H1 (cell line): Measurements from ENCODE around the gene SEPTIN2. TPM values are rescaled to one million over a fixed set of nuclear protein-coding genes. Genes with fewer than 3 reads are reported as not detected.
A peak's percentile ranks its signal among the peaks of the same experiment; 100 is the strongest.

Experiments used
- CTCF ChIA-PET: fragments of 300-600 bp; sonication (Branson Sonifier 250); formaldehyde crosslinking; loops from one replicate; lab custom pipeline; 2021; ENCODE audit not compliant: partially characterized antibody; lab: Charles Lee
- POLR2A ChIA-PET: fragments of 300-600 bp; sonication (Branson Sonifier 250); formaldehyde crosslinking; loops from one replicate; lab custom pipeline; 2021; ENCODE audit warnings: inconsistent platforms; ENCODE audit not compliant: partially characterized antibody; lab: Charles Lee
- DNase-seq, 2 experiments: peaks; one replicate each; pipeline versions ENCODE4 v3.0.0 to v3.0.0-alpha.2; 2010 to 2022; ENCODE audit warnings: low spot score in 2 of 2, low read depth in 1 of 2, mixed read lengths in 1 of 2
- FAIRE-seq: peaks from 2 replicates; lab custom pipeline; 2011; peaks lifted over from hg19 to GRCh38; lab: Jason Lieb, UNC
- H2AFZ ChIP-seq: 2 replicates; pipeline ENCODE4 v1.8.1; 2012; ENCODE audit warnings: low read length, inconsistent platforms
- H2AK5ac ChIP-seq: 2 replicates; pipeline ENCODE4 v1.6.1; 2013; ENCODE audit warnings: low read depth, low read length
- H2BK120ac ChIP-seq: replicated peaks from 2 replicates; pipeline ENCODE3; 2013; ENCODE audit warnings: low read depth, low read length, inconsistent platforms
- H2BK12ac ChIP-seq: 2 replicates; pipeline ENCODE4 v1.6.1; 2013; ENCODE audit warnings: low read depth, low read length
- H2BK15ac ChIP-seq: 2 replicates; pipeline ENCODE4 v1.6.1; 2013; ENCODE audit warnings: low read length
- H2BK20ac ChIP-seq: 2 replicates; pipeline ENCODE4 v1.6.1; 2013; ENCODE audit warnings: low read length
- H2BK5ac ChIP-seq: 2 replicates; pipeline ENCODE4 v1.6.1; 2013; ENCODE audit warnings: low read depth, low read length
- H3K14ac ChIP-seq: 2 replicates; pipeline ENCODE4 v1.6.1; 2013; ENCODE audit warnings: inconsistent platforms; ENCODE audit not compliant: insufficient read length
- H3K18ac ChIP-seq: 2 replicates; pipeline ENCODE4 v1.6.1; 2013; ENCODE audit warnings: low read length; ENCODE audit errors: extremely low read depth
- H3K23ac ChIP-seq: 2 replicates; pipeline ENCODE4 v1.6.1; 2013; ENCODE audit warnings: inconsistent platforms; ENCODE audit not compliant: insufficient read length
- H3K23me2 ChIP-seq: 2 replicates; pipeline ENCODE4 v1.6.1; 2013; ENCODE audit warnings: low read depth, low read length
- H3K27ac ChIP-seq: 2 replicates; pipeline ENCODE4 v1.6.1; 2011; ENCODE audit warnings: low read depth, low read length, inconsistent platforms
- H3K27me3 ChIP-seq, 4 experiments: replicated peaks in 1 of 4; 1 replicate in 1 of 4; 2 replicates in 3 of 4; pipeline versions ENCODE4 v1.6.1 to v1.8.1; 2011 to 2013; ENCODE audit warnings: low read length in 3 of 4, mild to moderate bottlenecking in 3 of 4, inconsistent platforms in 2 of 4, mixed read lengths in 2 of 4, moderate library complexity in 1 of 4; ENCODE audit not compliant: control insufficient read depth in 3 of 4, insufficient read depth in 3 of 4; ENCODE audit errors: extremely low read depth in 1 of 4
- H3K36me3 ChIP-seq, 4 experiments: 2 replicates each; pipeline versions ENCODE4 v1.6.1 to v1.8.1; 2011 to 2013; ENCODE audit warnings: mild to moderate bottlenecking in 4 of 4, low read length in 3 of 4, moderate library complexity in 2 of 4, control low read depth in 1 of 4, inconsistent platforms in 1 of 4; ENCODE audit not compliant: insufficient read depth in 4 of 4, control insufficient read depth in 2 of 4
- H3K4ac ChIP-seq: replicated peaks from 2 replicates; pipeline ENCODE3; 2013; ENCODE audit warnings: low read length, low read depth, mixed read lengths, inconsistent platforms; ENCODE audit not compliant: insufficient read length
- H3K4me1 ChIP-seq, 4 experiments: replicated peaks in 1 of 4; 1 replicate in 1 of 4; 2 replicates in 3 of 4; pipeline versions ENCODE4 v1.6.1 to v1.8.1; 2011 to 2013; ENCODE audit warnings: low read length in 3 of 4, inconsistent platforms in 2 of 4, mixed read lengths in 1 of 4; ENCODE audit not compliant: insufficient read depth in 4 of 4, control insufficient read depth in 3 of 4
- H3K4me2 ChIP-seq, 2 experiments: 2 replicates each; pipeline versions ENCODE4 v1.6.1 to v1.8.1; 2011 to 2013; ENCODE audit warnings: low read depth in 2 of 2, low read length in 2 of 2, control low read depth in 1 of 2, inconsistent platforms in 1 of 2, mild to moderate bottlenecking in 1 of 2; ENCODE audit not compliant: insufficient read depth in 1 of 2
- H3K4me3 ChIP-seq, 4 experiments: fragments of 200-600, 300-600 bp in 1 of 4; sonication (generic), shearing (Covaris generic), sonication (Bioruptor Twin) in 1 of 4; 2 replicates each; pipeline versions ENCODE4 v1.5.1 to v1.8.1; 2011 to 2016; ENCODE audit warnings: low read length in 4 of 4, low read depth in 3 of 4, control low read depth in 2 of 4, inconsistent platforms in 2 of 4, mild to moderate bottlenecking in 2 of 4, mixed read lengths in 1 of 4, moderate library complexity in 1 of 4; ENCODE audit not compliant: insufficient read depth in 2 of 4; ENCODE audit errors: extremely low read depth in 1 of 4
- H3K56ac ChIP-seq: replicated peaks from 2 replicates; pipeline ENCODE3; 2013; ENCODE audit warnings: low read depth, mild to moderate bottlenecking, mixed read lengths, low read length, inconsistent platforms; ENCODE audit not compliant: insufficient read length
- H3K79me1 ChIP-seq: 2 replicates; pipeline ENCODE4 v1.6.1; 2013; ENCODE audit warnings: low read depth, low read length, control low read depth
- H3K79me2 ChIP-seq, 2 experiments: 2 replicates each; pipeline versions ENCODE4 v1.6.1 to v1.8.1; 2012 to 2013; ENCODE audit warnings: low read length in 2 of 2, mild to moderate bottlenecking in 2 of 2, inconsistent platforms in 1 of 2; ENCODE audit not compliant: insufficient read depth in 2 of 2, control insufficient read depth in 1 of 2
- H3K9ac ChIP-seq, 4 experiments: replicated peaks in 1 of 4; 1 replicate in 1 of 4; 2 replicates in 3 of 4; pipeline versions ENCODE4 v1.6.1 to v1.8.1; 2011 to 2013; ENCODE audit warnings: low read depth in 3 of 4, low read length in 3 of 4, control low read depth in 2 of 4, mild to moderate bottlenecking in 2 of 4, moderate library complexity in 2 of 4, inconsistent platforms in 1 of 4; ENCODE audit errors: extremely low read depth in 1 of 4
- H3K9me3 ChIP-seq, 2 experiments: 2 replicates each; pipeline versions ENCODE4 v1.6.1 to v1.8.1; 2012 to 2013; ENCODE audit warnings: mild to moderate bottlenecking in 2 of 2, moderate library complexity in 2 of 2, control low read depth in 1 of 2, inconsistent platforms in 1 of 2, low read depth in 1 of 2, low read length in 1 of 2, mixed read lengths in 1 of 2; ENCODE audit not compliant: insufficient read depth in 2 of 2
- H4K20me1 ChIP-seq, 2 experiments: replicated peaks in 1 of 2; 2 replicates each; pipeline versions ENCODE3 to v1.8.1; 2011 to 2013; ENCODE audit warnings: inconsistent platforms in 2 of 2, low read length in 2 of 2, mild to moderate bottlenecking in 1 of 2; ENCODE audit not compliant: insufficient read depth in 2 of 2, control insufficient read depth in 1 of 2
- H4K5ac ChIP-seq: 2 replicates; pipeline ENCODE4 v1.6.1; 2013; ENCODE audit warnings: low read length, low read depth, mixed read lengths, inconsistent platforms; ENCODE audit not compliant: insufficient read length
- H4K8ac ChIP-seq: 2 replicates; pipeline ENCODE4 v1.8.0; 2013; ENCODE audit warnings: mild to moderate bottlenecking, moderate library complexity, low read length, inconsistent platforms; ENCODE audit not compliant: insufficient read depth; ENCODE audit errors: extremely low read depth
- H4K91ac ChIP-seq: replicated peaks from 2 replicates; pipeline ENCODE3; 2013; ENCODE audit warnings: low read length, mixed read lengths, inconsistent platforms; ENCODE audit not compliant: insufficient read length
- BACH1 ChIP-seq: IDR thresholded peaks from 2 replicates; pipeline ENCODE4 v1.6.1; 2012; ENCODE audit warnings: low read length, improper control_type of control experiment
- CTBP2 ChIP-seq: IDR thresholded peaks from 2 replicates; pipeline ENCODE4 v1.7.0; 2011; ENCODE audit warnings: borderline replicate concordance, mild to moderate bottlenecking, moderate library complexity, mixed read lengths, low read length; ENCODE audit not compliant: insufficient read depth, insufficient read length
- RNF2 ChIP-seq: fragments of 200-900, 300-1000 bp; sonication (generic); IDR thresholded peaks from 2 replicates; pipeline ENCODE4 v1.7.1; 2016; ENCODE audit warnings: borderline replicate concordance, low read depth, mild to moderate bottlenecking, antibody characterized with exemption, low read length; ENCODE audit not compliant: poor library complexity, severe bottlenecking; ENCODE audit errors: missing control alignments
- RXRA ChIP-seq: IDR thresholded peaks from 2 replicates; pipeline ENCODE4 v1.6.1; 2011; ENCODE audit warnings: low read depth, mild to moderate bottlenecking, low read length, moderate library complexity; ENCODE audit not compliant: insufficient read depth
- SRF ChIP-seq: IDR thresholded peaks from 2 replicates; pipeline ENCODE4 v1.6.1; 2011; ENCODE audit warnings: mild to moderate bottlenecking, low read depth, low read length, moderate library complexity
- TAF1 ChIP-seq: IDR thresholded peaks from 2 replicates; pipeline ENCODE4 v1.6.1; 2011; ENCODE audit warnings: mild to moderate bottlenecking, low read depth, low read length
- TBP ChIP-seq: IDR thresholded peaks from 2 replicates; pipeline ENCODE4 v1.6.1; 2011; ENCODE audit warnings: low read depth, low read length, improper control_type of control experiment
- TEAD4 ChIP-seq: IDR thresholded peaks from 2 replicates; pipeline ENCODE4 v1.6.1; 2012; ENCODE audit warnings: low read depth, low read length, inconsistent platforms, mixed read lengths
- USF2 ChIP-seq: IDR thresholded peaks from 2 replicates; pipeline ENCODE4 v1.6.1; 2011; ENCODE audit warnings: low read length, improper control_type of control experiment
- WGBS, 2 experiments: shearing (Covaris generic) in 1 of 2; methylation state at CpG; one replicate each; pipeline versions ENCODE4 v1.1.6 to v1.1.7; 2013 to 2015; ENCODE audit warnings: low lambda C conversion rate in 2 of 2, mixed read lengths in 2 of 2, inconsistent platforms in 1 of 2, low coverage in 1 of 2, missing lambda C conversion rate in 1 of 2; ENCODE audit not compliant: insufficient replicate concordance in 2 of 2, insufficient coverage in 1 of 2, insufficient read length in 1 of 2; ENCODE audit errors: extremely low coverage in 1 of 2, missing lambda C conversion rate in 1 of 2; 5-methylcytosine and 5-hydroxymethylcytosine counted together
- polyA plus RNA-seq, 7 experiments: library from polyadenylated mRNA; depleted of rRNA in 3 of 7; stranded (reverse) in 5 of 7; unstranded in 2 of 7; fragments of >200 nt in 5 of 7; fragments of 200-250 nt in 2 of 7; gene quantifications; 1 replicate in 5 of 7; 2 replicates in 1 of 7; 4 replicates in 1 of 7; pipeline versions ENCODE4 v1.2.1 to v1.2.3, GENCODE V29; 2011 to 2013; ENCODE audit warnings: missing spikeins in 2 of 7, mixed read lengths in 2 of 7
- total RNA-seq: library from RNA; stranded (reverse); fragmentation: NEBNext Ultra II Directional; extraction: Animal tissue kit (Norgen Biotek cat#: 25700); gene quantifications from 2 replicates; pipeline ENCODE4 v1.2.1, GENCODE V29; 2021

The SEPTIN2 gene
- total and polyA plus RNA-seq, 2 of the 8 experiments (the other 6 are each of a cell fraction or from before 2014, with no cell fraction given), result 392 to 650 TPM

GRCh38 chr2:241315093-241315878 is 439 bp upstream of the SEPTIN2 start, which contains the start of gene HDLBP:
TSS of gene HDLBP (minus strand) at chr2:241315672. CDS start at chr2:241266869, 48,803 bp downstream.
- 2% methylated on average over 47 of the region's 73 CpGs; no CpG with 5 or more reads in 1 of the 2 experiments for WGBS, 2 experiments
- H2BK120ac ChIP-seq, result peak within 1 kb of the TSS; percentile 81
- H3K23me2 ChIP-seq, result peaks cover 10% of the 10 kb centered on the region
- H2BK15ac ChIP-seq, result peak within 1 kb of the TSS; percentile 62; the same call in 1 of the 2 replicates
- CTCF ChIA-PET, result interaction anchor here (0.8 to 1.3 kb wide), 4 partner anchors 12 to 30 kb away, joined by 3 to 4 read pairs (median 4); no protein-coding TSS in a partner anchor
- H2AFZ ChIP-seq, result peak within 1 kb of the TSS; percentile 87
- peak within 1 kb of the TSS; percentile 72 to 100 (median 97) for H3K4me3 ChIP-seq
- H3K79me2 ChIP-seq, result peaks cover 73 to 90% of the 10 kb centered on the region in 2 experiments
- H3K9me3 ChIP-seq, result no peaks in the 10 kb centered on the region
- peak within 1 kb of the TSS; percentile 100 for H3K4ac ChIP-seq
- H2BK12ac ChIP-seq, result peak within 1 kb of the TSS; percentile 99; the same call in 1 of the 2 replicates
- peak within 1 kb of the TSS; percentile 100 for H4K91ac ChIP-seq
- H4K8ac ChIP-seq, result peak within 1 kb of the TSS; percentile 100
- H3K14ac ChIP-seq, result peak within 1 kb of the TSS; percentile 99
- POLR2A ChIA-PET, result interaction anchor here (0.8 to 3.6 kb wide), 32 partner anchors 9 to 386 kb away, joined by 3 to 47 read pairs (median 5); partner anchors contain the start of genes ATG4B, FARP2, ING5 and THAP4
- H4K5ac ChIP-seq, result peak within 1 kb of the TSS; percentile 99
- H2BK5ac ChIP-seq, result peak within 1 kb of the TSS; percentile 100
- H3K18ac ChIP-seq, result peak within 1 kb of the TSS; percentile 99
- H3K9ac ChIP-seq, result peak within 1 kb of the TSS; percentile 93 to 99 (median 98)
- no peak within 1 kb of the TSS for H2BK20ac ChIP-seq
- no peak for FAIRE-seq
- peaks cover 0 to 6% (median 1%) of the 10 kb centered on the region in 4 experiments; a peak in 2 of 7 replicates for H3K4me1 ChIP-seq
- peaks cover 3% of the 10 kb centered on the region; the same call in 1 of the 2 replicates for H3K79me1 ChIP-seq
- H2AK5ac ChIP-seq, result peak within 1 kb of the TSS; percentile 87
- no peak within 1 kb of the TSS for H3K23ac ChIP-seq
- peaks cover 0 to 7% (median 0%) of the 10 kb centered on the region in 4 experiments; a peak in 1 of 8 replicates for H3K36me3 ChIP-seq
- H3K56ac ChIP-seq, result peak within 1 kb of the TSS; percentile 99
- no peaks in the 10 kb centered on the region for H3K27me3 ChIP-seq
- peak within 1 kb of the TSS; percentile 100 for H3K27ac ChIP-seq
- peak; percentile 93 to 98 for DNase-seq
- peaks cover 9 to 15% of the 10 kb centered on the region in 2 experiments for H4K20me1 ChIP-seq
- peak within 1 kb of the TSS; percentile 90 to 93 for H3K4me2 ChIP-seq
- peak; percentile 34; the same call in 1 of the 2 replicates for TF ChIP-seq SRF
- peak; percentile 66; the same call in 1 of the 2 replicates for TF ChIP-seq TBP
- no peak for TF ChIP-seq RNF2
- peak; percentile 88; the same call in 1 of the 2 replicates for TF ChIP-seq TAF1
- TF ChIP-seq BACH1, result peak; percentile 65; the same call in 1 of the 2 replicates
- TF ChIP-seq TEAD4, result no peak
- TF ChIP-seq USF2, result peak; percentile 95
- TF ChIP-seq RXRA, result no peak
- TF ChIP-seq CTBP2, result no peak
